ENCODE data around the gene SELENOV.

The SELENOV gene, protein sequence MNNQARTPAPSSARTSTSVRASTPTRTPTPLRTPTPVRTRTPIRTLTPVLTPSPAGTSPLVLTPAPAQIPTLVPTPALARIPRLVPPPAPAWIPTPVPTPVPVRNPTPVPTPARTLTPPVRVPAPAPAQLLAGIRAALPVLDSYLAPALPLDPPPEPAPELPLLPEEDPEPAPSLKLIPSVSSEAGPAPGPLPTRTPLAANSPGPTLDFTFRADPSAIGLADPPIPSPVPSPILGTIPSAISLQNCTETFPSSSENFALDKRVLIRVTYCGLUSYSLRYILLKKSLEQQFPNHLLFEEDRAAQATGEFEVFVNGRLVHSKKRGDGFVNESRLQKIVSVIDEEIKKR

DNA sequence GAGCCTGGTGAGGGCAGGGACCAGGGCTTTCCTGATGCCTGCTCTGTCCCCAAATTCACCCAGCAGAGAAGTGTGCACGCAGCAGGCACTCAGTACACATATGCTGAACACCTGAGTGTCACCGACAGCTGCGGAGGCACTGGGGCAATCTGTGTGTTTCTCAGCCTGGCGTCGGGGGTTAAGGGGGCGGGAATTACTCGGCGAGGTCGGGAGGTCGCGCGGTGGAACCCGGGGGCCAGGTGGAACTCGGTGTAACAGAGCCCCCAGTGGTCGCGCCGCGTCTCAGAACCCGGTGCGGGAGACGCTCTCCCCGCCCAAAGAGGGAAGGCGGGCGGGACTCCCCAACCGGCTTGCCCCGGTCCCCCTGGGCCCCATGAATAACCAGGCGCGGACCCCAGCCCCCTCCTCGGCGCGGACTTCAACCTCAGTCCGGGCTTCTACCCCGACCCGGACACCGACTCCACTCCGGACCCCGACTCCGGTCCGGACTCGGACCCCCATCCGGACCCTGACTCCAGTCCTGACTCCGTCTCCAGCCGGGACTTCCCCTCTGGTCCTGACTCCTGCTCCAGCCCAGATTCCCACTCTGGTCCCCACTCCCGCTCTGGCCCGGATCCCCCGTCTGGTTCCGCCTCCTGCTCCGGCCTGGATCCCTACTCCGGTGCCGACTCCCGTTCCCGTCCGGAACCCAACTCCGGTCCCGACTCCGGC is at the start of gene SELENOV:
Gene SELENOV, plus strand, starts transcription at position 300 of the 711 bp plus-strand sequence. Its CDS starts 74 bp downstream, at position 374.
- TF ChIP-seq ESRRG (CRISPR knock-in tag; IDR thresholded peaks at IDR 0.05) (no peak), OSR1 (CRISPR knock-in tag; IDR thresholded peaks at IDR 0.05) (no peak), ZC3H10 (CRISPR knock-in tag; IDR thresholded peaks at IDR 0.05) (no peak), ISL1 (CRISPR knock-in tag; IDR thresholded peaks at IDR 0.05) (no peak), ARNTL (CRISPR knock-in tag; IDR thresholded peaks at IDR 0.05; ENCODE audit: borderline replicate concordance, low read depth) (no peak)
- ATAC-seq, result peak; percentile 65

DNA sequence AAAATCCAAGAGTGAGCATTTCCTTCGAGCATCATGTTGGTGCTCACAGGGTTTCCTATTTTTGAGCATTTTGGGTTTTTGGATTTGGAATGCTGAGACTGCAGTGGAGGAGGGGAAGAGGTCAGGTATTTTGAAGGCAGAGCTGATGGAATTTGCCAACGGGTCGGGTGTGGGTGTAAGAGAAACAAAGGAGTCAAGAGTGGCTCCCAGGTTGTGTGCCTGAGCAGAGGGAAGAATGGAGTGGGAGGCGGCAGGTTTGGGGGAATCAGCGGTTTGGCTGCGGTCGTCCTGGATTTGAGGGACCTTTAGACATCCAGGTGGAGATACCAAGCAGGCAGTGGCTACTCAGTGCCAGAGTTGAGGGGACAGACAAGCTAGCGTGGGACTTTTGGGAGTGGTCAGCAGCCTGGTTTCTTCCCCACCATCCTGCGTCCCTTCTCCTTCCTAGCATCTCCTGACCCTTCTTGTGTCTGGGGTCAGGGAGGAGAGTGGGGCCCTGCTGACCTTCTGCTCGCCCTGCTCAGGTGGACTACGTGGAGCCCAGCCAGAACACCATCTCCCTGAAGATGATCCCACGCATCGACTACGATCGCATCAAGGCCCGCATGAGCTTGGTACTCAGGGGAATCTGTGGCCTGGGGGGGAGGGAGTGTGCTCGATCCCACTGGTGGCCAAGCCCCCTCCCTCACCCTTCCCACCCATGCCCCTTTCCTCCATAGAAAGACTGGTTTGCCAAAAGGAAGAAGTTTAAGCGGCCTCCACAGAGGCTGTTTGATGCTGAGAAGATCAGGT is 48.8 kb upstream of the SELENOV start:
- ATAC-seq, result no peak
- TF ChIP-seq ZFP30 (CRISPR knock-in tag; IDR thresholded peaks at IDR 0.05) (no peak), ISL1 (CRISPR knock-in tag; IDR thresholded peaks at IDR 0.05) (no peak), TCF4 (CRISPR knock-in tag; IDR thresholded peaks at IDR 0.05; ENCODE audit: borderline replicate concordance) (no peak), OSR1 (CRISPR knock-in tag; IDR thresholded peaks at IDR 0.05) (no peak), ZFP3 (CRISPR knock-in tag; IDR thresholded peaks at IDR 0.05) (no peak), RARB (CRISPR knock-in tag; IDR thresholded peaks at IDR 0.05) (no peak), GLIS3 (CRISPR knock-in tag; IDR thresholded peaks at IDR 0.05) (no peak), ZNF565 (CRISPR knock-in tag; conservative IDR thresholded peaks at IDR 0.05; ENCODE audit: low read depth) (no peak), ESRRG (CRISPR knock-in tag; IDR thresholded peaks at IDR 0.05) (no peak), ARNTL (CRISPR knock-in tag; IDR thresholded peaks at IDR 0.05; ENCODE audit: borderline replicate concordance, low read depth) (no peak), BACH2 (CRISPR knock-in tag; IDR thresholded peaks at IDR 0.05; ENCODE audit: borderline replicate concordance) (no peak), SNAI2 (CRISPR knock-in tag; IDR thresholded peaks at IDR 0.05) (no peak), TOX (CRISPR knock-in tag; IDR thresholded peaks at IDR 0.05; ENCODE audit: borderline replicate concordance) (no peak), ZC3H10 (CRISPR knock-in tag; IDR thresholded peaks at IDR 0.05) (no peak), ZNF8 (CRISPR knock-in tag; IDR thresholded peaks at IDR 0.05) (no peak)
- TF ChIP-seq, protein P1, sequence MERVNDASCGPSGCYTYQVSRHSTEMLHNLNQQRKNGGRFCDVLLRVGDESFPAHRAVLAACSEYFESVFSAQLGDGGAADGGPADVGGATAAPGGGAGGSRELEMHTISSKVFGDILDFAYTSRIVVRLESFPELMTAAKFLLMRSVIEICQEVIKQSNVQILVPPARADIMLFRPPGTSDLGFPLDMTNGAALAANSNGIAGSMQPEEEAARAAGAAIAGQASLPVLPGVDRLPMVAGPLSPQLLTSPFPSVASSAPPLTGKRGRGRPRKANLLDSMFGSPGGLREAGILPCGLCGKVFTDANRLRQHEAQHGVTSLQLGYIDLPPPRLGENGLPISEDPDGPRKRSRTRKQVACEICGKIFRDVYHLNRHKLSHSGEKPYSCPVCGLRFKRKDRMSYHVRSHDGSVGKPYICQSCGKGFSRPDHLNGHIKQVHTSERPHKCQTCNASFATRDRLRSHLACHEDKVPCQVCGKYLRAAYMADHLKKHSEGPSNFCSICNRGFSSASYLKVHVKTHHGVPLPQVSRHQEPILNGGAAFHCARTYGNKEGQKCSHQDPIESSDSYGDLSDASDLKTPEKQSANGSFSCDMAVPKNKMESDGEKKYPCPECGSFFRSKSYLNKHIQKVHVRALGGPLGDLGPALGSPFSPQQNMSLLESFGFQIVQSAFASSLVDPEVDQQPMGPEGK (CRISPR knock-in tag; IDR thresholded peaks at IDR 0.05; ENCODE audit: borderline replicate concordance), result no peak
- TF ChIP-seq, protein P2, sequence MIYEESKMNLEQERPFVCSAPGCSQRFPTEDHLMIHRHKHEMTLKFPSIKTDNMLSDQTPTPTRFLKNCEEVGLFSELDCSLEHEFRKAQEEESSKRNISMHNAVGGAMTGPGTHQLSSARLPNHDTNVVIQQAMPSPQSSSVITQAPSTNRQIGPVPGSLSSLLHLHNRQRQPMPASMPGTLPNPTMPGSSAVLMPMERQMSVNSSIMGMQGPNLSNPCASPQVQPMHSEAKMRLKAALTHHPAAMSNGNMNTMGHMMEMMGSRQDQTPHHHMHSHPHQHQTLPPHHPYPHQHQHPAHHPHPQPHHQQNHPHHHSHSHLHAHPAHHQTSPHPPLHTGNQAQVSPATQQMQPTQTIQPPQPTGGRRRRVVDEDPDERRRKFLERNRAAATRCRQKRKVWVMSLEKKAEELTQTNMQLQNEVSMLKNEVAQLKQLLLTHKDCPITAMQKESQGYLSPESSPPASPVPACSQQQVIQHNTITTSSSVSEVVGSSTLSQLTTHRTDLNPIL (CRISPR knock-in tag; IDR thresholded peaks at IDR 0.05; ENCODE audit: low read depth), result no peak
- TF ChIP-seq, protein P3, sequence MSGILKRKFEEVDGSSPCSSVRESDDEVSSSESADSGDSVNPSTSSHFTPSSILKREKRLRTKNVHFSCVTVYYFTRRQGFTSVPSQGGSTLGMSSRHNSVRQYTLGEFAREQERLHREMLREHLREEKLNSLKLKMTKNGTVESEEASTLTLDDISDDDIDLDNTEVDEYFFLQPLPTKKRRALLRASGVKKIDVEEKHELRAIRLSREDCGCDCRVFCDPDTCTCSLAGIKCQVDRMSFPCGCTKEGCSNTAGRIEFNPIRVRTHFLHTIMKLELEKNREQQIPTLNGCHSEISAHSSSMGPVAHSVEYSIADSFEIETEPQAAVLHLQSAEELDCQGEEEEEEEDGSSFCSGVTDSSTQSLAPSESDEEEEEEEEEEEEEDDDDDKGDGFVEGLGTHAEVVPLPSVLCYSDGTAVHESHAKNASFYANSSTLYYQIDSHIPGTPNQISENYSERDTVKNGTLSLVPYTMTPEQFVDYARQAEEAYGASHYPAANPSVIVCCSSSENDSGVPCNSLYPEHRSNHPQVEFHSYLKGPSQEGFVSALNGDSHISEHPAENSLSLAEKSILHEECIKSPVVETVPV (CRISPR knock-in tag; IDR thresholded peaks at IDR 0.05), result no peak
- TF ChIP-seq, protein P4, sequence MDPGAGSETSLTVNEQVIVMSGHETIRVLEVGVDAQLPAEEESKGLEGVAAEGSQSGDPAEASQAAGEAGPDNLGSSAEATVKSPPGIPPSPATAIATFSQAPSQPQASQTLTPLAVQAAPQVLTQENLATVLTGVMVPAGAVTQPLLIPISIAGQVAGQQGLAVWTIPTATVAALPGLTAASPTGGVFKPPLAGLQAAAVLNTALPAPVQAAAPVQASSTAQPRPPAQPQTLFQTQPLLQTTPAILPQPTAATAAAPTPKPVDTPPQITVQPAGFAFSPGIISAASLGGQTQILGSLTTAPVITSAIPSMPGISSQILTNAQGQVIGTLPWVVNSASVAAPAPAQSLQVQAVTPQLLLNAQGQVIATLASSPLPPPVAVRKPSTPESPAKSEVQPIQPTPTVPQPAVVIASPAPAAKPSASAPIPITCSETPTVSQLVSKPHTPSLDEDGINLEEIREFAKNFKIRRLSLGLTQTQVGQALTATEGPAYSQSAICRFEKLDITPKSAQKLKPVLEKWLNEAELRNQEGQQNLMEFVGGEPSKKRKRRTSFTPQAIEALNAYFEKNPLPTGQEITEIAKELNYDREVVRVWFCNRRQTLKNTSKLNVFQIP (CRISPR knock-in tag; IDR thresholded peaks at IDR 0.05; ENCODE audit: borderline replicate concordance, low read depth), result no peak
- TF ChIP-seq, protein P5, sequence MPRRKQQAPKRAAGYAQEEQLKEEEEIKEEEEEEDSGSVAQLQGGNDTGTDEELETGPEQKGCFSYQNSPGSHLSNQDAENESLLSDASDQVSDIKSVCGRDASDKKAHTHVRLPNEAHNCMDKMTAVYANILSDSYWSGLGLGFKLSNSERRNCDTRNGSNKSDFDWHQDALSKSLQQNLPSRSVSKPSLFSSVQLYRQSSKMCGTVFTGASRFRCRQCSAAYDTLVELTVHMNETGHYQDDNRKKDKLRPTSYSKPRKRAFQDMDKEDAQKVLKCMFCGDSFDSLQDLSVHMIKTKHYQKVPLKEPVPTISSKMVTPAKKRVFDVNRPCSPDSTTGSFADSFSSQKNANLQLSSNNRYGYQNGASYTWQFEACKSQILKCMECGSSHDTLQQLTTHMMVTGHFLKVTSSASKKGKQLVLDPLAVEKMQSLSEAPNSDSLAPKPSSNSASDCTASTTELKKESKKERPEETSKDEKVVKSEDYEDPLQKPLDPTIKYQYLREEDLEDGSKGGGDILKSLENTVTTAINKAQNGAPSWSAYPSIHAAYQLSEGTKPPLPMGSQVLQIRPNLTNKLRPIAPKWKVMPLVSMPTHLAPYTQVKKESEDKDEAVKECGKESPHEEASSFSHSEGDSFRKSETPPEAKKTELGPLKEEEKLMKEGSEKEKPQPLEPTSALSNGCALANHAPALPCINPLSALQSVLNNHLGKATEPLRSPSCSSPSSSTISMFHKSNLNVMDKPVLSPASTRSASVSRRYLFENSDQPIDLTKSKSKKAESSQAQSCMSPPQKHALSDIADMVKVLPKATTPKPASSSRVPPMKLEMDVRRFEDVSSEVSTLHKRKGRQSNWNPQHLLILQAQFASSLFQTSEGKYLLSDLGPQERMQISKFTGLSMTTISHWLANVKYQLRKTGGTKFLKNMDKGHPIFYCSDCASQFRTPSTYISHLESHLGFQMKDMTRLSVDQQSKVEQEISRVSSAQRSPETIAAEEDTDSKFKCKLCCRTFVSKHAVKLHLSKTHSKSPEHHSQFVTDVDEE (CRISPR knock-in tag; IDR thresholded peaks at IDR 0.05), result no peak
